Measurements from ENCODE around the gene LIMK2.
"Not testable (repeated sequence)": the region's sequence is repeated elsewhere in the genome, so short reads cannot be mapped to it uniquely, and the experiment has no call there.

Gene LIMK2

DNA sequence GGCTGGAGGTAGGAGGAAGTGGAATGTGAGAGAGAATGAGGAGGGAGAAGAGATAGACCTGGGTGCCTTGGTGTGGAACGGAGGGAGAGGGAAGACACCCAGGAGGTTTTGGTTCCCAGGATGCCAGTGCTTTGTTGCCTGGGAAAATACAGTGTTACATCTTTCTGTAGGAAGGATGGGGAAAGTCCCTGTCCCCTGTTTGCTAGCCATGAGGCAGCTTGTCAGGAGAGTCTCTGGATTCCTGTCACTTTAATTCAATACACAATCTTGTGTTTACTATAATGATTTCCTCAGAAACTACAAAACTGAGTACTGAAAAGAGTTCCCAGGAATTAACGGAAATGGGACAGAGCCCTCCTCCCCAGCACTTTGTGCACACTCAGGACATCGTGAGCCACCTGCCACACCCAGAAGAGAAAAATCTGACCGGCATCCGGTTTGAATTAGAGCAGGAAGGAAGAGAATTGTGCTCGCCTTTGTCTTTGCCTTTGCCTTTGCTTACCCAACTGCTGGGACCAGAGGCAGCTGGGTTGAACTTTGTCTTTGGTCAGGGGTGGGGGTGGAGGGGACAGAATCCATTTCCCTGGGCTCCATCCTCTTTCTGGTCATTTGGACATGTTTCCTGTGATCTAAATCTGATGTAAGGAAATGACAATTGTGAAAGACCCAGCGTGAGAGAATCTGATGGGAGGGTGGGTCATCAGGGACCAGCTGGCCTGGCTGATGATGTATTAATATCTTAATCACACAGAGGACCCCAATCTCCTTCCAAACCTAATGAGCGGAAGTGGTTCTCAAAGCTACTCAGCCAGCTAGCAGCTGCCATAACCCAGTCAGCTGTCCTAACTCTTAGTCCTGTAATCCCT, 1.3 kb upstream of the LIMK2 start:
- no peak for DNase-seq (ENCODE audit: extremely low read depth in 1 of 2, low read depth in 1 of 2)

- no peak for DNase-seq (ENCODE audit: extremely low read depth in 1 of 2, low read depth in 1 of 2)
Observed at GRCh38 chr22:31211482-31211861, 626 bp upstream of the LIMK2 start.

GRCh38 chr22:31212783-31213629, 908 bp downstream of the LIMK2 start:
- DNase-seq (ENCODE audit: extremely low read depth in 1 of 2, low read depth in 1 of 2): no peak

- no peak for DNase-seq (ENCODE audit: extremely low read depth in 1 of 2, low read depth in 1 of 2)
Observed at GRCh38 chr22:31215018-31215535, 3.0 kb downstream of the LIMK2 start.

DNA sequence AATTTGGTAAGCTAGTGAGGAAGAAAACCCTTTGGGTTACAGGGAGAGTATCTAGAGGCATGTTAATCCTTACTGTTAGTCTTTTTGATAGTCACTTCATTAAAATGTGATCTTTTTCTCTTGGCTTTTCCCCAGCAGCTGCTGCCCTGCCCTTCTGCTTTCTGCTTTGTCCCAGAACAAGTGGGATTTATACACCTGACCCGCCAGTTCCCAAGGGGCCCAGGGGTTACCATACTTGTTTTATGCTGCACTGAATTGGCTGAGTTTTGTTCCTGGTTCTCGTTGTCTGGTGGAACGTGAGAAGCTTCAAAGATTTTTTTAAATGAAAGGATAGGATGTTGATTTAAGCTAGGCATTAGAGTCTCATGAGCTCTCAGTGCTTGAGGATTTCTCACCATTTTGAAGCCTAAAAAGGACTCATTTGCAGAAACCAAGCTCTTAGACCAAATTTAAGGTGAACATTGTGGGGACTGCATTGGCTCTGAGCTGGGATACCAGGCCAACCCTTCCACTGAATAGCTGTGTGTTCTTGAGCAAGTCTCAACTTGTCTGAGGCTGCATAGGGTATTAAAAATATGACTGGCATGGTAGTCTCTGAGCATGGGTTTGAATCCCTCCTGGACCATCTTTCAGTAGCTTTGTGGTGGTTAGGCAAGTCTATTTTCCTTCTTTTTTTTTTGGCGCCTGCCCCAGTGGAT, 6.6 kb downstream of the LIMK2 start:
- DNase-seq (ENCODE audit: extremely low read depth in 1 of 2, low read depth in 1 of 2): no peak

DNA sequence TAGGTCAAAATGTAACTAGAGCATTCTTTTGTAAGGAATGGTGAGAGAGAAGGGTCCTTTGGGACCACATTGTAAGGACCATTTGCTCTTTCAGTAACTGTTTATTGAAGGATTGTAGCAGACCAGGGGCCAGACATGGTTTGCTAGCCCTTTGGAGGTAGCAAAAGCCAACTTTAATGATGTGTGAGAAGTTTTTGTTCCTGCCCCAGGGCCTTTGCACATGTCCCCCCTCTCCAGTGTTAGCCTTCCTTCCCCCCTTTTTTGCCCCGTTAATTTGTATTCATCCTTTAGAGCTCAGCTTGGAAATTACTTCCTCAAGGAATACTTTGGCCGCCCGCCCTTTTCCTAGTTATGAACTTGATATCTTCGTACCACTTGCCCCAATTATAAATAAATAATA, 9.0 kb downstream of the LIMK2 start:
- no peak for DNase-seq (ENCODE audit: extremely low read depth in 1 of 2, low read depth in 1 of 2)

GRCh38 chr22:31222736-31223135, 10.6 kb downstream of the LIMK2 start:
- no peak for DNase-seq (ENCODE audit: extremely low read depth in 1 of 2, low read depth in 1 of 2)

GRCh38 chr22:31223786-31224191, 11.7 kb downstream of the LIMK2 start:
- no peak for DNase-seq (ENCODE audit: extremely low read depth in 1 of 2, low read depth in 1 of 2)

- not testable (repeated sequence) for DNase-seq (ENCODE audit: extremely low read depth in 1 of 2, low read depth in 1 of 2)
Observed at GRCh38 chr22:31224691-31225090, 12.6 kb downstream of the LIMK2 start.

- DNase-seq (ENCODE audit: extremely low read depth in 1 of 2, low read depth in 1 of 2): no peak
Observed at GRCh38 chr22:31227186-31227585, 15.1 kb downstream of the LIMK2 start.

- DNase-seq (ENCODE audit: extremely low read depth in 1 of 2, low read depth in 1 of 2): no peak
Observed at GRCh38 chr22:31229402-31230079, 17.4 kb downstream of the LIMK2 start.

DNA sequence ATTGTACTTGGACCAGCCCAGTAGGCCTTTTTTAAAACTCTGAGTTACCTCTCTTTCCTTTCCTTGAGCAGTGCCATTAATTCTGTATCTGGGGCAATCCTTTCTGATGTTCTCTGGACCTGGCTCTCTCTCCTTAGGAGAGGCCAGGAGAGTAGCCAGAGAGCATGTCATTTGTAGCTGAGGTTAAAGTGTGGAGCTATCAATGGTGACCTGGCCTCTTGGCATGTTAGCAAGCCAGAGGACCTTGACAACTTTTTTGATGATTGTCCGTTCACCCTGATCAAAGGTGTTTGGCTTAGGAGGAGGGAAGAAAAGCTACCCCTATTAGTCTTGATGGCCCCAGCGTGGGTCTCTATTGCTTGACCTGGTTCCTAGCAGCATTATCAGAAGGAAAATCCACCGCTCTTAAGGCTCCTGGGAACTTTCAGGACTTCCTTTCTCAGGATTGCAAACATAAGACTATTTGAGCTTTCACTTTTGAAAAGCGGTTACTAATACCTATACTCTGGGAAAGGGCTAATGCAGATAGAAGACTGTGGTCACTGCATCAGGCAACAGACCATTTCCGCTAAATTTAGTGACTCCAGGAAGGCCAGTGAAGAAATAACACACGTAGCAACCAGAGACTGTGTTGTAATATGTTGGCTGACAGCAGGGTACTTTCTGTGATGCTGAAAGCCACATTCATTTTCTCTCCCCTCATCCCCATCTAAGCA, 18.2 kb downstream of the LIMK2 start:
- DNase-seq (ENCODE audit: extremely low read depth in 1 of 2, low read depth in 1 of 2): no peak

GRCh38 chr22:31230871-31231621, 18.9 kb downstream of the LIMK2 start:
- DNase-seq (ENCODE audit: extremely low read depth in 1 of 2, low read depth in 1 of 2): peak; percentile 16 to 18

DNA sequence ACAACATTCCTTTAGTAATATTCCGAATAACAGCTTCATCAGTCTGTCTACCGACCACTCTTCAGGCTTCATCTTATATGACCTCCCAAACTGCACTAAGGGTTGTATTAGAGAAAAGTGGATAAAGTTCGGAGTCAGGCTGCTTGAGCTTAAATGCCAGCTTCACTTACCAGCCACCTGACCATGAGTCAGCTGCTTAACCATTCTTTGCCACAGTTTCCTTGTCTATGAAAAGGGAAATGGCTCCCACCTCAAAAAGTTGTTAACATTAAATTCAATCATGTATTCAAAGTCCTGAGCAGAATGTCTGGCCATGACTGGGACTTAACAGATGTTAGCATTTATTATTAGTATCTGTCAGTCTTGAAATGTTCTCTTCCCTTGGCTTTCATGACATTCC, 20.9 kb downstream of the LIMK2 start:
- DNase-seq (ENCODE audit: extremely low read depth in 1 of 2, low read depth in 1 of 2): no peak

- DNase-seq (ENCODE audit: extremely low read depth in 1 of 2, low read depth in 1 of 2): no peak
Observed at GRCh38 chr22:31235081-31235480, 23.0 kb downstream of the LIMK2 start.

DNA sequence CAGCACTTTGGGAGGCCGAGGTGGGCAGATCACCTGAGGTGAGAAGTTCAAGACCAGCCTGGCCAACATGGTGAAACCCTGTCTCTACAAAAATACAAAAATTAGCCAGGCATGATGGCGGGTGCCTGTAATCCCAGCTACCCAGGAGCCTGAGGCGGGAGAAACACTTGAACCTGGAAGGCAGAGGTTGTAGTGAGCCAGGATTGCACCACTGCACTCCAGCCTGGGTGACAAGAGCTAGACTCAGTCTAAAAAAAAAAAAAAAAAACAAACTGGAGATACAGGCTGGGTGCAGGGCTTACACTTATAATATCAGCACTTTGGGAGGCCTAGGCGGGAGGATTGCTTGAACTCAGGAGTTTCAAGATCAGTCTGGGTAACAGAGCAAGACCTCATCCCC, 23.9 kb downstream of the LIMK2 start:
- not testable (repeated sequence) for DNase-seq (ENCODE audit: extremely low read depth in 1 of 2, low read depth in 1 of 2)

- DNase-seq (ENCODE audit: extremely low read depth in 1 of 2, low read depth in 1 of 2): no peak
Observed at GRCh38 chr22:31238057-31238456, 26.0 kb downstream of the LIMK2 start.

GRCh38 chr22:31239771-31240370, 27.8 kb downstream of the LIMK2 start:
- no peak for DNase-seq (ENCODE audit: extremely low read depth in 1 of 2, low read depth in 1 of 2)

GRCh38 chr22:31241200-31241599, 29.1 kb downstream of the LIMK2 start:
- no peak for DNase-seq (ENCODE audit: extremely low read depth in 1 of 2, low read depth in 1 of 2)
